Keratinocyte (primary cell): ENCODE measurements around the gene ADPRH. TPM values are rescaled to one million over a fixed set of nuclear protein-coding genes. Genes with fewer than 3 reads are reported as not detected.

Source experiments
- DNase-seq: peaks from one replicate; pipeline ENCODE4 v3.0.0-alpha.2; 2011; ENCODE audit warnings: low read depth, missing footprints, low spot score
- FAIRE-seq: peaks from 2 replicates; lab custom pipeline; 2011; peaks lifted over from hg19 to GRCh38; lab: Jason Lieb, UNC
- H2AFZ ChIP-seq: 2 replicates; pipeline ENCODE4 v1.6.0; 2012; ENCODE audit warnings: low read length, control low read depth, inconsistent platforms; ENCODE audit not compliant: control insufficient read depth
- H3K27ac ChIP-seq: 2 replicates; pipeline ENCODE4 v1.5.1; 2011; ENCODE audit warnings: low read length; ENCODE audit not compliant: control insufficient read depth, insufficient read depth
- H3K27me3 ChIP-seq: 3 replicates; pipeline ENCODE4 v1.6.0; 2011; ENCODE audit warnings: low read length; ENCODE audit not compliant: control insufficient read depth, insufficient read depth; ENCODE audit errors: extremely low read depth
- H3K36me3 ChIP-seq, 2 experiments: 2 replicates in 1 of 2; 3 replicates in 1 of 2; pipeline ENCODE4 v1.5.1; 2011; ENCODE audit warnings: low read length in 2 of 2, mild to moderate bottlenecking in 1 of 2; ENCODE audit not compliant: control insufficient read depth in 2 of 2, insufficient read depth in 2 of 2; ENCODE audit errors: extremely low read depth in 1 of 2
- H3K4me1 ChIP-seq: 3 replicates; pipeline ENCODE4 v1.5.1; 2011; ENCODE audit warnings: low read length; ENCODE audit not compliant: control insufficient read depth, insufficient read depth; ENCODE audit errors: extremely low read depth
- H3K4me2 ChIP-seq: 3 replicates; pipeline ENCODE4 v1.6.0; 2011; ENCODE audit warnings: low read depth, low read length; ENCODE audit not compliant: control insufficient read depth, insufficient read depth; ENCODE audit errors: extremely low read depth
- H3K4me3 ChIP-seq, 3 experiments: fragments of 200-600 bp in 1 of 3; sonication (generic) in 1 of 3; 2 replicates in 2 of 3; 3 replicates in 1 of 3; pipeline ENCODE4 v1.5.1; 2011 to 2016; ENCODE audit warnings: low read length in 3 of 3, mild to moderate bottlenecking in 3 of 3, control low read depth in 2 of 3, inconsistent platforms in 1 of 3, low read depth in 1 of 3, mixed read lengths in 1 of 3, mixed run types in 1 of 3, moderate library complexity in 1 of 3; ENCODE audit not compliant: control insufficient read depth in 2 of 3, insufficient read depth in 2 of 3; ENCODE audit errors: extremely low read depth in 1 of 3
- H3K79me2 ChIP-seq: 2 replicates; pipeline ENCODE4 v1.6.0; 2012; ENCODE audit warnings: low read length; ENCODE audit not compliant: control insufficient read depth, insufficient read depth
- H3K9ac ChIP-seq: 3 replicates; pipeline ENCODE4 v1.6.0; 2011; ENCODE audit warnings: low read length; ENCODE audit not compliant: control insufficient read depth, insufficient read depth; ENCODE audit errors: extremely low read depth
- H3K9me1 ChIP-seq: 3 replicates; pipeline ENCODE4 v1.6.0; 2011; ENCODE audit warnings: low read length; ENCODE audit not compliant: control insufficient read depth, insufficient read depth; ENCODE audit errors: extremely low read depth
- H3K9me3 ChIP-seq: 2 replicates; pipeline ENCODE4 v1.5.1; 2012; ENCODE audit warnings: low read depth, low read length; ENCODE audit not compliant: control insufficient read depth
- H4K20me1 ChIP-seq: 3 replicates; pipeline ENCODE4 v1.6.0; 2011; ENCODE audit warnings: low read length; ENCODE audit not compliant: control insufficient read depth, insufficient read depth; ENCODE audit errors: extremely low read depth
- CTCF ChIP-seq, 3 experiments: IDR thresholded peaks in 1 of 3; conservative IDR thresholded peaks in 1 of 3; optimal IDR thresholded peaks in 1 of 3; 2 replicates in 2 of 3; 3 replicates in 1 of 3; pipeline versions ENCODE3 to v1.5.1; 2011; ENCODE audit warnings: low read length in 3 of 3, mild to moderate bottlenecking in 3 of 3, moderate library complexity in 2 of 3, control low read depth in 1 of 3, inconsistent platforms in 1 of 3; ENCODE audit not compliant: insufficient read depth in 2 of 3; ENCODE audit errors: extremely low read depth in 1 of 3
- EZH2 ChIP-seq: IDR thresholded peaks from one replicate; pipeline ENCODE4 v1.6.1; 2012; ENCODE audit warnings: inconsistent platforms, mild to moderate bottlenecking, low read length, moderate library complexity
- dilution Hi-C: fragments of 300-500 bp; cut with MboI; formaldehyde crosslinking; loops from one replicate; pipeline ENCODE4 v1.7.0; 2020; ENCODE audit warnings: low sequenced_read_pairs; ENCODE audit not compliant: extremely low pct_ligation_motif_present
- polyA plus RNA-seq, 5 experiments: library from polyadenylated mRNA; depleted of rRNA in 3 of 5; stranded (reverse) in 3 of 5; stranded (forward) in 1 of 5; unstranded in 1 of 5; fragments of >200 nt; gene quantifications; 1 replicate in 1 of 5; 2 replicates in 3 of 5; 3 replicates in 1 of 5; pipeline versions ENCODE4 v1.2.1 to v1.2.3, GENCODE V29; 2011 to 2012; ENCODE audit warnings: missing spikeins in 2 of 5, low read depth in 1 of 5, low replicate concordance in 1 of 5

Gene ADPRH
- polyA plus RNA-seq, 1 donor (not counting 4 experiments of a cell fraction or from before 2014, with no cell fraction given) = 0.39 TPM

- Histone ChIP-seq H3K4me1 (no peaks in the 10 kb centered on the region), H3K79me2 (no peaks in the 10 kb centered on the region), H3K27ac (no peak overlapping the region), H4K20me1 (no peaks in the 10 kb centered on the region), H3K4me2 (no peak overlapping the region), H3K4me3 (no peak overlapping the region), H3K9me1 (no peaks in the 10 kb centered on the region), H3K27me3 (no peaks in the 10 kb centered on the region), H3K36me3 (no peaks in the 10 kb centered on the region), H3K9me3 (no peaks in the 10 kb centered on the region), H2AFZ (no peak overlapping the region), H3K9ac (no peak overlapping the region)
- TF ChIP-seq EZH2 (no peak), CTCF (optimal IDR thresholded peaks at IDR 0.05 in 1 of 3, IDR thresholded peaks at IDR 0.05 in 1 of 3, conservative IDR thresholded peaks at IDR 0.05 in 1 of 3; ENCODE audit: extremely low read depth in 1 of 3, insufficient read depth in 2 of 3, low read length in 3 of 3) (no peak)
- DNase-seq (no peak), FAIRE-seq (no peak)
- dilution Hi-C loops = no loop called here
Measured at GRCh38 chr3:119538772-119539171, 40.5 kb upstream of the ADPRH start.

GRCh38 chr3:119541547-119541946 lies 37.7 kb upstream of the ADPRH start:
- Histone ChIP-seq H3K27me3 (no peaks in the 10 kb centered on the region), H3K4me2 (no peak overlapping the region), H3K9ac (no peak overlapping the region), H3K9me3 (no peaks in the 10 kb centered on the region), H2AFZ (no peak overlapping the region), H3K79me2 (no peaks in the 10 kb centered on the region), H3K27ac (no peak overlapping the region), H3K36me3 (no peaks in the 10 kb centered on the region), H4K20me1 (no peaks in the 10 kb centered on the region), H3K4me3 (no peak overlapping the region), H3K9me1 (no peaks in the 10 kb centered on the region), H3K4me1 (no peaks in the 10 kb centered on the region)
- TF ChIP-seq EZH2 = no peak
- no peak for TF ChIP-seq CTCF (optimal IDR thresholded peaks at IDR 0.05 in 1 of 3, IDR thresholded peaks at IDR 0.05 in 1 of 3, conservative IDR thresholded peaks at IDR 0.05 in 1 of 3; ENCODE audit: extremely low read depth in 1 of 3, insufficient read depth in 2 of 3, low read length in 3 of 3)
- DNase-seq (no peak), FAIRE-seq (no peak)
- dilution Hi-C loops = no loop called here
